ENCODE results near the gene HINT2. TPM values are rescaled to one million over a fixed set of nuclear protein-coding genes. Genes with fewer than 3 reads are reported as not detected.

HINT2 gene
- total RNA-seq, 1 experiment from 2014 or later: 35.9 TPM

- no peak overlapping the region for H3K27ac Mint-ChIP-seq
- H2AK5ac ChIP-seq (ENCODE audit: insufficient read length, low read length): no peak overlapping the region
Measured at GRCh38 chr9:35797311-35798109, 17.3 kb downstream of the HINT2 start.

More at GRCh38 chr9:35797311-35798109, 17.3 kb downstream of the HINT2 start:
- Histone ChIP-seq H3K23ac (ENCODE audit: insufficient read length, low read depth, low read length) (no peak overlapping the region), H3K18ac (ENCODE audit: insufficient read length, low read depth, low read length) (no peak overlapping the region), H2BK15ac (ENCODE audit: low read depth, low read length) (no peak overlapping the region), H3K4ac (ENCODE audit: low read depth, low read length) (no peak overlapping the region), H2AFZ (ENCODE audit: low read length) (no peak overlapping the region), H3K14ac (ENCODE audit: insufficient read depth, low read length) (no peak overlapping the region), H2BK12ac (ENCODE audit: insufficient read length, low read depth, low read length) (no peak overlapping the region), H3K4me1 (ENCODE audit: insufficient read depth, low read length) (no peaks in the 10 kb centered on the region), H4K5ac (ENCODE audit: insufficient read length, low read depth, low read length) (no peak overlapping the region), H3K9ac (ENCODE audit: extremely low read depth, insufficient read length, low read length) (no peak overlapping the region), H2BK120ac (ENCODE audit: low read depth, low read length, poor library complexity, severe bottlenecking) (no peak overlapping the region), H3K4me2 (ENCODE audit: insufficient read depth, insufficient read length, low read length) (no peak overlapping the region), H2BK5ac (ENCODE audit: insufficient read length, low read length) (no peak overlapping the region), H4K8ac (replicated peaks; ENCODE audit: insufficient read length, low read depth, low read length) (no peak overlapping the region), H3K23me2 (ENCODE audit: insufficient read length, low read depth, low read length, poor library complexity, severe bottlenecking) (no peaks in the 10 kb centered on the region), H2BK20ac (ENCODE audit: low read depth, low read length, poor library complexity, severe bottlenecking) (no peak overlapping the region), H3K79me1 (ENCODE audit: insufficient read depth, low read depth, low read length, poor library complexity, severe bottlenecking) (no peaks in the 10 kb centered on the region), H3T11ph (ENCODE audit: low read length) (no peak overlapping the region), H3K27ac (ENCODE audit: insufficient read length, low read depth, low read length) (no peak overlapping the region), H4K20me1 (ENCODE audit: control insufficient read depth, insufficient read depth, insufficient read length) (no peaks in the 10 kb centered on the region), H3K27me3 (ENCODE audit: insufficient read depth, low read length) (no peaks in the 10 kb centered on the region), H3K9me3 (ENCODE audit: control insufficient read depth, low read depth, low read length) (no peaks in the 10 kb centered on the region), H4K91ac (ENCODE audit: insufficient read length, low read depth, low read length) (no peak overlapping the region), H3K56ac (ENCODE audit: insufficient read length, low read depth, low read length) (no peak overlapping the region), H3K79me2 (ENCODE audit: insufficient read depth, low read length) (no peaks in the 10 kb centered on the region)
- H3K27me3 Mint-ChIP-seq (ENCODE audit: low read depth): no peaks in the 10 kb centered on the region; the same call in 1 of the 2 replicates
- no peak for TF ChIP-seq CTCF (conservative IDR thresholded peaks at IDR 0.05)
- WGBS (ENCODE audit: extremely low coverage, insufficient read length, low lambda C conversion rate): no CpG with 5 or more reads among the region's 6 CpGs
- H3K4me3 Mint-ChIP-seq: no peak overlapping the region
- H3K36me3 Mint-ChIP-seq (ENCODE audit: insufficient read depth in 1 of 3, low read depth in 3 of 3): peaks cover 0 to 10% (median 9%) of the 10 kb centered on the region in 3 experiments; a peak in 4 of 7 replicates
- H3K9me3 Mint-ChIP-seq: no peaks in the 10 kb centered on the region
- no peak for DNase-seq
- peaks cover 0 to 5% of the 10 kb centered on the region in 2 experiments; a peak in 2 of 4 replicates for H3K4me1 Mint-ChIP-seq

Measured in H9 (cell line).